Measurements from ENCODE around the gene SNAPC3.

DNA sequence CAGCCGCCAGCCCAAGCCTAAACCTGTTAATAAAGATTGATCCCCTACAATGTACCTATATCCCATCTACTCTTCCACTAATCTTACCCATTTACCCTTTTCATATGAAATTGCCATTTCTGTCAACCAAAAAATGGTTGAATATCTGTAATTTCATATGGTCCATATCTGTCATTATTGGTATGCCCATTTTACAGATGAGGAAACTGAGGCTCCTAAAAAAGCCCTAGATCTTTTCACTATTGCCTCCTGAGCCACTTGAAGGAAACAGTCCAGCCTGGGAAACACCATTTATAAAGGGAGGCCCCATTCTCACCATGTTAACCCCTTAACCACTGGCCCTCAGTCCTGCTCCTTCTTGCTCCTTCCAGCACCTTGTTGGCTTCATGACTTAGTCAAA lies 41.2 kb upstream of the SNAPC3 start:
- TF ChIP-seq POLR2AphosphoS5 (IDR thresholded peaks at IDR 0.05), result no peak
- TF ChIP-seq, protein P1, sequence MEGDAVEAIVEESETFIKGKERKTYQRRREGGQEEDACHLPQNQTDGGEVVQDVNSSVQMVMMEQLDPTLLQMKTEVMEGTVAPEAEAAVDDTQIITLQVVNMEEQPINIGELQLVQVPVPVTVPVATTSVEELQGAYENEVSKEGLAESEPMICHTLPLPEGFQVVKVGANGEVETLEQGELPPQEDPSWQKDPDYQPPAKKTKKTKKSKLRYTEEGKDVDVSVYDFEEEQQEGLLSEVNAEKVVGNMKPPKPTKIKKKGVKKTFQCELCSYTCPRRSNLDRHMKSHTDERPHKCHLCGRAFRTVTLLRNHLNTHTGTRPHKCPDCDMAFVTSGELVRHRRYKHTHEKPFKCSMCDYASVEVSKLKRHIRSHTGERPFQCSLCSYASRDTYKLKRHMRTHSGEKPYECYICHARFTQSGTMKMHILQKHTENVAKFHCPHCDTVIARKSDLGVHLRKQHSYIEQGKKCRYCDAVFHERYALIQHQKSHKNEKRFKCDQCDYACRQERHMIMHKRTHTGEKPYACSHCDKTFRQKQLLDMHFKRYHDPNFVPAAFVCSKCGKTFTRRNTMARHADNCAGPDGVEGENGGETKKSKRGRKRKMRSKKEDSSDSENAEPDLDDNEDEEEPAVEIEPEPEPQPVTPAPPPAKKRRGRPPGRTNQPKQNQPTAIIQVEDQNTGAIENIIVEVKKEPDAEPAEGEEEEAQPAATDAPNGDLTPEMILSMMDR (IDR thresholded peaks at IDR 0.05), result no peak
